Progenitor cell of endocrine pancreas (in vitro differentiated cells): ENCODE measurements around the gene BAHCC1. TPM values are rescaled to one million over a fixed set of nuclear protein-coding genes. Genes with fewer than 3 reads are reported as not detected.

Source experiments
- DNase-seq: peaks from one replicate; pipeline ENCODE4 v3.0.0; 2021; ENCODE audit warnings: low spot score; ENCODE audit not compliant: unreplicated experiment
- H3K27ac Mint-ChIP-seq: 2 replicates; pipeline ENCODE4 v1.8.0; 2021; ENCODE audit warnings: mild to moderate bottlenecking, moderate library complexity, mixed read lengths
- H3K27me3 Mint-ChIP-seq: 2 replicates; pipeline ENCODE4 v1.8.0; 2021; ENCODE audit warnings: mixed read lengths
- H3K36me3 Mint-ChIP-seq: 2 replicates; pipeline ENCODE4 v1.8.0; 2022; ENCODE audit warnings: mixed read lengths; ENCODE audit not compliant: insufficient read depth
- H3K4me1 Mint-ChIP-seq: 2 replicates; pipeline ENCODE4 v1.8.0; 2021; ENCODE audit warnings: low read depth, mixed read lengths
- H3K4me3 Mint-ChIP-seq: 2 replicates; pipeline ENCODE4 v1.8.0; 2021; ENCODE audit warnings: low read depth, mild to moderate bottlenecking, moderate library complexity, mixed read lengths
- H3K9me3 Mint-ChIP-seq: 2 replicates; pipeline ENCODE4 v1.8.0; 2021; ENCODE audit warnings: low read depth, mixed read lengths
- CTCF ChIP-seq: fragments of 200-600 bp; sonication (generic); IDR thresholded peaks from one replicate; pipeline ENCODE4 v1.5.0; 2021; ENCODE audit warnings: antibody characterized with exemption, mild to moderate bottlenecking; ENCODE audit not compliant: unreplicated experiment
- total RNA-seq: library from RNA; stranded (reverse); gene quantifications from 2 replicates; pipeline ENCODE4 v1.2.1, GENCODE V29; 2021

Gene BAHCC1
- total RNA-seq, 1 donor from 2014 or later = 40.5 TPM

GRCh38 chr17:81385320-81386111, 9.7 kb upstream of the BAHCC1 start:
- DNase-seq = no peak
- peaks cover 17% of the 10 kb centered on the region for H3K4me1 Mint-ChIP-seq
- H3K36me3 Mint-ChIP-seq = no peaks in the 10 kb centered on the region
- TF ChIP-seq CTCF = no peak
- no peak overlapping the region for H3K27ac Mint-ChIP-seq
- peaks cover 13% of the 10 kb centered on the region for H3K27me3 Mint-ChIP-seq
- H3K9me3 Mint-ChIP-seq = no peaks in the 10 kb centered on the region
- H3K4me3 Mint-ChIP-seq = peak overlapping the region; percentile 58

GRCh38 chr17:81386141-81386645, 9.1 kb upstream of the BAHCC1 start:
- Mint-ChIP-seq H3K27me3 (peaks cover 11% of the 10 kb centered on the region), H3K4me3 (peak overlapping the region; percentile 58), H3K9me3 (no peaks in the 10 kb centered on the region), H3K36me3 (no peaks in the 10 kb centered on the region), H3K4me1 (peaks cover 19% of the 10 kb centered on the region), H3K27ac (no peak overlapping the region)
- no peak for TF ChIP-seq CTCF
- no peak for DNase-seq

GRCh38 chr17:81386646-81387099, 8.6 kb upstream of the BAHCC1 start:
- Mint-ChIP-seq H3K27ac (no peak overlapping the region), H3K4me1 (peaks cover 23% of the 10 kb centered on the region), H3K27me3 (peaks cover 6% of the 10 kb centered on the region), H3K4me3 (peak overlapping the region; percentile 58), H3K9me3 (no peaks in the 10 kb centered on the region), H3K36me3 (no peaks in the 10 kb centered on the region)
- peak; percentile 49 for DNase-seq
- peak; percentile 19 for TF ChIP-seq CTCF

- DNase-seq = no peak
- Mint-ChIP-seq H3K36me3 (no peaks in the 10 kb centered on the region), H3K4me3 (peak overlapping the region; percentile 74), H3K27me3 (peaks cover 6% of the 10 kb centered on the region), H3K9me3 (no peaks in the 10 kb centered on the region), H3K4me1 (peaks cover 30% of the 10 kb centered on the region), H3K27ac (peak overlapping the region; percentile 90)
- no peak for TF ChIP-seq CTCF
Measured at GRCh38 chr17:81387100-81388090, 7.9 kb upstream of the BAHCC1 start.

- Mint-ChIP-seq H3K4me1 (peaks cover 33% of the 10 kb centered on the region), H3K36me3 (no peaks in the 10 kb centered on the region), H3K9me3 (no peaks in the 10 kb centered on the region), H3K27ac (peak overlapping the region; percentile 90), H3K27me3 (peaks cover 6% of the 10 kb centered on the region), H3K4me3 (peak overlapping the region; percentile 74)
- DNase-seq = no peak
- no peak for TF ChIP-seq CTCF
Measured at GRCh38 chr17:81388091-81388611, 7.1 kb upstream of the BAHCC1 start.
